Measurements from ENCODE around the gene HOXA2.

The HOXA2 gene

DNA sequence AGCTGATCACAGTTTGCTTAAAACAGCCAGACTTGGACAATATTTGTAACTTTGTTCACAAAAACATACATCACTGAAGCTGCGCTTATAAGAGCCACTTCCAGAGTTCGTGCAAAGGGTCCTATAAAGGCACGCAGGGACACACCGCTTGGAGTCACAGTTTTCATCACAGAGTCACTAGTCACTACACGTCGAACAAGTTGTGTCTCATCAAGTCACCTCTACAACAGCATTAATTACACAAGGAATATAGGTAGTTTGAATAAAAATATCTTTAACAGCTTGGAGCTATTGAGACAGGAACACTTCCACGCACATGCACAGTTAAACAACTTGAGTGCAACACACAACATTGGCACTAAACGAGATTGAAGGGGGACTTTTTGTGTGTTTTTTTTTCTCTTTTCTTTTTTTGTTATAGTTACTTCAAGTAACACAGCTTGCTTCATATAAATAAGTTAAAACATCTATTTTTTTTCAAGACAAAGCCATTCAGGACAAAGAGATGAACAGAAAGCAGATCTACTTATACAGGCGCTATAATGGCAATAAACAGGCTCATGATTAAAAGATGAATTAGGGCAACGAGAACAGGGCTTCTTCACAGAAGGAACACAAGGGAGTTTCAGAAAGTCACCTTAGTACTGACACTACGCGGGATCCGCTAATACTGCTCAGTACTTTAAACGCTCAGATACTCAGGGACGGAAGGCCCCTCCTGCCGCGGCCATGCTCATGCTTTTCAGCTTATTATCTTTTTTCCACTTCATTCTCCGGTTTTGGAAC lies 38.8 kb upstream of the HOXA2 start:
- DNase-seq, result no peak

- DNase-seq, result no peak
Measured at GRCh38 chr7:27140126-27140857, 37.8 kb upstream of the HOXA2 start.

DNA sequence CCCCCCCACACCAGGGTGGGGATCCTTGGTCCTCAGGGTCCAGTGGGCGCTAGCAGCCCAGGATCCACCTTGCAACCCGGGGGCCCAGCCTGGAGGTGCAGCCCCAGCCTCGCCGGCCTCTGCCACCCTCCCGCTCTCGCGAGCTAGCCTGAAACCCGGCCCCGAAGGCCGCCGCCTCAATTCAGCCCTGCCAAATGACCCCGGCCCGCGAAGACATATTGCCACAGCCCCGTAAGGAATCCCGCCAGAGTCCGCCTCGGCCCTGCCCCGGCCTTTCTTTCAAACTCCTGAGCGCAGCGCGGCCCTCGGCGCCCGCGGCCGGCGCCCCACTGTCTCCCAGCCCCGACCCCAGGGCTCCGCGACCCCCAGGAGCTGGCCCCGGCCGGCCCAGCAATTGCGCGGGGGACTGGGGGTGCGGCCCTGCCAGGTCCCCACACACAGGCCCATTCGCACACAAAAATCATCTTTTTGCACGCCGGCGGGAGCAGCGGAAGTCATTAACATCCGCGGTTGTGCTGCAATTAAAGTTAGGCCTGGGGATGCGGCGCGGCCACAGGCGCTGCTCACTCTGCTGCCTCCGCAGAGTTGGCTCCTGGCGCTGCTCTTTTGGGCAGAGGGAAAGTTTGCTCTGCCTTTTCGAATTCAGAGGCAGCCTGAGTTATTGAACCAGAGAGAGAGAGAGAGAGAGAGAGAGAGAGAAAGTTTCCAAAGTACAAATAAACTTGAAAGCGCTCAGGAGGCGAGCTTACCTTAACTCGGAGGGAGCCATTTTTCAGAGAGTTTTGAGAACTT lies 37.0 kb upstream of the HOXA2 start:
- no peak for DNase-seq

GRCh38 chr7:27138985-27139333 lies 36.5 kb upstream of the HOXA2 start:
- DNase-seq, result no peak

GRCh38 chr7:27138472-27138871 lies 36.0 kb upstream of the HOXA2 start:
- no peak for DNase-seq

- no peak for DNase-seq
Measured at GRCh38 chr7:27137640-27138315, 35.3 kb upstream of the HOXA2 start.

DNA sequence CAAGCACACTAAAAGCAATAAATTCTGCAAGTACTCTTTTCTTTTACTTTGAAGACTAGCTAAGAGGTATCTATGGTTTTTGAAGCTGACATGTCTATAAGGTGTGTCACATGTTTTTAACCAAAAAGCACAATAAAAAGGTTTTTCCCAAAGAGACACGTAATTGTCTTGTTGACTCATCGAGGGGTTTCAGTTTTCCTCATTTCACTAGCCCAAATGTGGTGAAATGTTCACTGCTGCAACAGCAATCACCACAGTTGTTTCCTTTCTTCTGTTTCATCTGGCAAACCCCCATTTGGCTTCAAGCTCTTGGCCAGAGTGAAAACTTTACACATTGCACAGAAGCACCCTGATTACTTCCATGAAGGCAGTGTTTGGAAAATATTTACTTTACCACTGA lies 31.9 kb upstream of the HOXA2 start:
- DNase-seq, result no peak

- no peak for DNase-seq
Measured at GRCh38 chr7:27133409-27134231, 31.1 kb upstream of the HOXA2 start.

DNA sequence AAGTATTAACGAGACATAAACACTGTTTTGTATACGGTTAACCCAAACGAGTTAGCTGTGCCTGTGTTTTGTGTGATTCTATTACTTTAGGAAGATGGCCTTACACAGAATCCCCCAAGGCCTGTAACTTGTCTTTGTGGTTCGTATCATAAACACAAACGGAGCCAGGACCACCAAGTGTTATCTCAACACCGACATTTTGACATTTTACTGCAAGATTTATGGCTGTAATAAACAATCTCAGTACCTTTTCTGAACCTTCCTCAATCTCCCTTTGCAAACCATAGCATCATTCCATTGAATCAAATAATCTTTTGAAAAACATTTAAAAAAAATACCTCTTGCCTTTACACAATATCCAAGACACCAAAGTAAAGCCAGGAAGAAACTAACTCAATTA lies 30.5 kb upstream of the HOXA2 start:
- no peak for DNase-seq

DNA sequence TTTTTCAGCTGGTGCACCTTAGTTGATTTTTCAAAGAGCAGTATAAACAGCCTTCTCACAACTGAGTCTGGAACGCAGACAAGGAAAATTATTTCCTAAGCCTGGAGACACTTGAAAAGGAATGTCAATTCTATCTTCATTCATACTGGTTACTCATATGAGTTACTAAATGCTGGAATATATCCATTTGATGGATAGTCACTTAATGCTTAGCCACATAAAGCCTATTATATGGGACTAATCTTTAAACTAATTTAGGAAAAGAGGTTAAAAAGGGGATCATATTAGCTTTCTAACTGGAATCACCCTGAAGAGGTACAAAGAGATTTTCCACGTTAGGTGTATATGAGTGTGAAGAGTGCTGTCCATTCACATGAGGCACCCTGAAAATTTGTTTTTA lies 29.7 kb upstream of the HOXA2 start:
- DNase-seq, result no peak

DNA sequence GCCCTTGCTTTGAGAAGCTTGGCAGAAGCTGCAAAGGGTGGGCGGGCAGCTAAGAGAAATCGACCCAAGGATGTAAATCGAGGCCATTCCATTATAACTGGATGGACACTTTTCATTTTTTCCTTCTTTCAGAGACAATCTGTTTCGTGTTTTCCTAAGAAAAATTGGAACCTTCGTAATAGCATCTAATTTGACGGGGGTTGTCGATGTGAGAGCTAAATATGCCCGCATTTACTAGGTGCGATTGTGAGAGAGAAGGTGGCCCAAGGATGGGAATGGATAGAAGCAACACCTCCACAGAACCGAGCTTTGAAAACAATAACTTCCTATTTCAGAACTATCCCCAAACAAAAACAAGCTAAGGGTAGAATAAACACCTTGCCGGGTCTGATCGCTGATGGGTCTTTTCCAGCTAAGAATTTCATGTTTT lies 28.9 kb upstream of the HOXA2 start:
- DNase-seq, result no peak

DNA sequence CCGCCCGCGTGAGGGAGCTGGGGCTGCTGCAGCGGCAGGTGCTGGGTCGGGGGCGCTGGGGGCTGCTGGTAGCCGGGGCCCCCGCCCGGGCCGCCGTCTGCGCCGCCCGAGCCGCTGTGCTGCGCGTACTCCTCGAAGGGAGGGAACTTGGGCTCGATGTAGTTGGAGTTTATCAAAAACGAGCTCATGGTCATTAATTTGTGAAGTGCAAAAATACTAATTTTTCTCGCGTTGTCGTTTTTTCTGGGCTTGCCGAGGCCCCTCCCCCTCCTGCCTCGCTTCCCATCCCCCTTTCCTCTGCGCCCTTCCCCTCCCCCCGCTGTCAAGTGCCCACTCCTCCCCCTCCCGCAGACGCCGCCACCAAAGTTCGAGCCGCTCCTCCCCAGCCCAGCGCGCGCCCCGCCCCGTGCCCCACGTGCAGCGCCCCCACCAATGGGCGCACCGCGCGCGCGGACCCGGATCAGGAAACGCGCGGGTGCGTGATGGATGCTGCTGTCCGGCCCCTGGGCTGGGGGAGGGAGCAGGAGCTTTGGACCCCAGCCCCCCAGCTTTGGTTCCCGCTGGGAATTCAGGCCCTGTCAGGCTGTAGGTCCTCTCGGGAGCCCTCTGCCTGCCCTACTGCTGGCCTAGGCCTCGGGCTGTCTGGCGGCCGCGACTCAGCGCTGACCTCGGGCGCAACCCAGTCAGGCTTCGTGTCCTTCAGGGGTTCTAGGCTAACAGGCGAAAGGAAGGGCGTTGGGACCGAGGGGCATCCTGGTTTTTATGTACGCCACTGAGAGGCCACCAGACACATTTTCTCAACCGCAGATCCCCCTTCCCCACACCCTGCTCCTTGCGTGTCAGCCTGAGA lies 28.3 kb upstream of the HOXA2 start, which contains the start of gene HOXA4:
HOXA4 (minus strand) TSS at position 218 of the 850 bp plus-strand sequence; CDS start at position 194, 24 bp downstream.
- DNase-seq, result no peak

DNA sequence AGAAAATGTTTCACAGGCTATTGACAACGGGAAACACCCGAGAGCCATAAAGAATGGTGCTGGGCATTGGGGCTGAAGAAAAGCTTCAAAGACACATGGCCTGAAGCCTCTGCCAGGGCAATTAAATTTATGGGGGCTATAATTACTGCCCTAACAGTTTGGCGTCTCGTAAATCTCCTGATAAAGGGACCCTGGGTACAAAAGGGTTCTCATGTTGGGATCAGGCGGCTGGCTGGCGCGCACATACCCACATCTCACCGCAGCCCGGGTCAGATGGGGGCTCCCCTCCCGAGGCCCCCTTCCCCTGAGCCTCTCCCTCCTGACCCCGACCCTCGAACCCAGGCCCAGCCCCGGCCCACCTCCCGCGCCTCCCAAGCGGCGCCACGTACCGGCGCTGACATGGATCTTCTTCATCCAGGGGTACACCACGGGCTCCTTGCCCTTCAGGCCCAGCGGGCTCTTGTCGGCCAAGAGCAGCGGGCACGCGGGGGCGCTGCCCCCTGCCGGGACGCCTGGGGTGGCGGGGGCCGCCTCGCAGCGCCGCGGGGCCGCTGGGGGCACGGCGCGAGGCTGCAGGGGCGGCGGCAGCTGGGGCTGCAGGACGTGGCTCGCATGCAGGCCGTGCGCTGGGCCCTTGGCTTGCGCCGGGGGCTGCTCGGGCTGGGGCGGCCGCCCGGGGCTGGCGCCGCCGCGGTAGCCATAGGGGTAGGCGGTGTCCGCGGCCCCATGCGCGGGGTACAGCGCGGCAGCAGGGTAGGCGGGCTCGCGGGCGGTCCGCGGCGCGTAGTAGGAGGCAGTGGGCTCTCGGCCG lies 27.5 kb upstream of the HOXA2 start:
- no peak for DNase-seq

GRCh38 chr7:27128776-27129728 lies 26.6 kb upstream of the HOXA2 start:
- DNase-seq, result no peak

DNA sequence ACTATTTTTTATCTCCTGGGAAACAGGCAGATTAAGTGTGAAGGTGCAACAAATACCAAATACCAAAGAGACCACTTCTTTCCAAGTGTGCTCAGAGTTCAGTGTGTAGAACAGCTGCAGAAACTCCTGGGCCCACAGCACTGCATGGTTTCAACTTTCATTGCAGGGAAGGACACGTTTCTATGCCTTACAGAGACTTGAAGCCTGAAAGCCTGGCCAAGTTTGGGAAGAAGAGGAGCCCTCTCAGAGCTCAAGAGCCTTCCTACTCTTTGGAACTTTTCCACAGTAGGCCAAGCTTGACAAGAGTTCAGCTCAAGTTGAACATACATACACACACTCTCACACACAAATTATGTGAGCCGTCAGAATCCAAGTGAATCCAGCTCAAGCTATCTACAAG lies 25.6 kb upstream of the HOXA2 start:
- no peak for DNase-seq

DNA sequence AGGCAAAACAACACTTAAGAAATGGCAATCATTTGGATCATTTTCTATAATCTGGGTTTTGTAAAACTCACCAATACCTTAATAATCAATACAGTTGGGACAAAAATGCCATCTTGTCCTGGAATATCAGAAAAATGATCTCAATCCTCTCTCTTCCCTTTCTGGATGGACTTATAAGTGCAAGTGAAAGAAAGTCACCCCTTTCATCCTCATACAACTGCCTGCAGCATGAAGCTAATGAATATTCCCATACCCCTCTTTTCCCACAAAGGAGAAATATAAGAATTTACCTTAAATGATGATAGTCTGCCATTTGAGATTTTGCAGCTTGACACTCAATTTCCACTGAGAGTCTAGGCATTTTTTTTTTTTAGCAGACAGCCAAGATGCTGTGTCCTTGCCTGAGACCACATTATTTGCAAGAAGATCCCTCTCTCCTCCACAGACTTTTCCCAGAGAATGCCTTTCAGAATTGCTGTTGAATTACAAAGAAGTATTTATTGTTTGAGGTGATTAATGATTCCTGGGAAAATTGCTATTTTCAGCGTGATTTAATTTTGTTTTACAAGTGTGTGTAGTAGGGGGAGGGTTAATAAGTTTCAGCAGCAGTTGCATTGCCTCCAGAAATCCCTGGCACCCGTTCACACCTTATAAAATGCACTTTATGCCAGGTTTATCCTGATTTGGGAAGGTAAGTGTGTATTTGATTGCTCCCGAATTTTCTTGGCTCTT lies 24.3 kb upstream of the HOXA2 start:
- no peak for DNase-seq

- no peak for DNase-seq
Measured at GRCh38 chr7:27125986-27126394, 23.5 kb upstream of the HOXA2 start.
